ENCODE data around the gene ZFAND3. TPM values are rescaled to one million over a fixed set of nuclear protein-coding genes. Genes with fewer than 3 reads are reported as not detected.

The ZFAND3 gene
- 100 to 1,000 TPM in 1 of 5 donors, 10 to 100 TPM in 4; 35.1 to 164 (median 42.3) TPM for total RNA-seq
- 10 to 100 TPM; 19.8 to 38.5 (median 32.9) TPM for polyA plus RNA-seq
- long read RNA-seq, donor 1, transcript ZFAND3-201 (6 exons, 3,366 nt), result major isoform, 6 of 6 reads
- long read RNA-seq, donor 1, partial matches to known transcripts, result 0 of 6 reads
- long read RNA-seq, donor 1, other reads (novel, unspliced or antisense), result 0 of 6 reads
- long read RNA-seq, donor 2, transcript ZFAND3-201 (6 exons, 3,366 nt), result major isoform, 7 of 7 reads
- long read RNA-seq, donor 2, partial matches to known transcripts, result 0 of 7 reads
- long read RNA-seq, donor 2, other reads (novel, unspliced or antisense), result 0 of 7 reads
- long read RNA-seq, donor 3, partial matches to known transcripts, result 0 of 4 reads
- long read RNA-seq, donor 3, other reads (novel, unspliced or antisense), result 0 of 4 reads
- long read RNA-seq, donor 4, result 0 reads
- long read RNA-seq, donor 5, transcript ZFAND3-201 (6 exons, 3,366 nt), result major isoform, 6 of 67 reads
- long read RNA-seq, donor 5, partial matches to known transcripts, result 61 of 67 reads
- long read RNA-seq, donor 5, other reads (novel, unspliced or antisense), result 0 of 67 reads
- long read RNA-seq, donor 6, transcript ZFAND3-201 (6 exons, 3,366 nt), result major isoform, 12 of 15 reads
- long read RNA-seq, donor 6, partial matches to known transcripts, result 0 of 15 reads
- long read RNA-seq, donor 6, other reads (novel, unspliced or antisense), result 0 of 15 reads
- long read RNA-seq, donor 7, transcript ZFAND3-201 (6 exons, 3,366 nt), result major isoform, 10 of 16 reads
- long read RNA-seq, donor 7, partial matches to known transcripts, result 6 of 16 reads
- long read RNA-seq, donor 7, other reads (novel, unspliced or antisense), result 0 of 16 reads
- long read RNA-seq, donor 8, transcript ZFAND3-201 (6 exons, 3,366 nt), result major isoform, 8 of 8 reads
- long read RNA-seq, donor 8, partial matches to known transcripts, result 0 of 8 reads
- long read RNA-seq, donor 8, other reads (novel, unspliced or antisense), result 0 of 8 reads
- long read RNA-seq, donor 9, partial matches to known transcripts, result 5 of 9 reads
- long read RNA-seq, donor 9, other reads (novel, unspliced or antisense), result 0 of 9 reads
- long read RNA-seq, donor 10, partial matches to known transcripts, result 0 of 3 reads
- long read RNA-seq, donor 10, other reads (novel, unspliced or antisense), result 0 of 3 reads

DNA sequence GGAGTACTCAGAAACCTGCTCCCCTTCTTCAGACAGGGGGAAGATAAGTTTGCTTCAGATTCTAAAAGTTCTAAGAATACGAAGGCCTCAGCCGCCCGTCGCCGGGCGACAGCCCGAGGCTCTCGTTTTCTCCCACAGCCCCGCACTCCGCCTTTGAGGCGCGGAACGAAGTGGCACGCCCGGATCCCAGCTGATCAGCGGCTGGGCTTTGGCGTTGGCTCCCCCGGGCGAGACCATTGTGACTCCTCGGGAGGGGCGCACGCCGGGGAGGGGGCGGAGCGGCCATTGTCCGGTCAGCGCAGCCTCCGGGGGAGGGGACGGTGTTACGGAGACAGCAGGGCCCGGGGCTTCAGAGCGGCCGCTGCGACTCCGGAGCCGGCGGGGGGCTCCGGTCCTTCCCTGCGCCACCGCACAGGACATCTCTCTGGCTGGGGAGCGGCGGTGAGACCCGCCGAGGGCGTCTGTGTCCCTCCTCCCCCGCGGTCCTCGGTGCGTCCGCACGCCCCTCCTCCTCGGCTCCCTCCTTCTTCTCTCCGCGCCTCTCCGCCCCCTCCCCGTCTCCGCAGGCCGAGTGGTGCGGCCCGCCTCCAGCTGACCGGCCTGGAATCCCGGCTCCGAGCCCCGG lies at the start of gene ZFAND3:
TSS of gene ZFAND3 (plus strand) at position 551 of the 625 bp plus-strand sequence. CDS start 219 bp downstream, outside the sequence.
- intact Hi-C loops (cut with DNase I; ENCODE audit: low total_unique reads), result no loop called here
- Histone ChIP-seq H3K36me3 (no peaks in the 10 kb centered on the region), H3K27ac (peak within 1 kb of the TSS; percentile 95 to 100 (median 99)), H3K9me3 (no peaks in the 10 kb centered on the region), H3K27me3 (no peaks in the 10 kb centered on the region), H3K4me1 (peaks cover 36 to 56% (median 50%) of the 10 kb centered on the region in 4 donors), H3K4me3 (peak within 1 kb of the TSS; percentile 90 to 96 (median 94))
- TF ChIP-seq POLR2A (IDR thresholded peaks at IDR 0.05), result no peak
- peak in 2 of 3 donors; percentile 30 to 33 for TF ChIP-seq POLR2AphosphoS5 (IDR thresholded peaks at IDR 0.05)
- TF ChIP-seq EP300 (IDR thresholded peaks at IDR 0.05), result no peak
- TF ChIP-seq CTCF (IDR thresholded peaks at IDR 0.05), result no peak
- peak; percentile 97 to 99 for DNase-seq
- WGBS, 5 donors, result 0 to 1% (median 1%) methylated on average over 22 to 64 of the region's 64 CpGs

GRCh38 chr6:37774028-37774680 lies 45.4 kb upstream of the ZFAND3 start:
- intact Hi-C loops (cut with DNase I; ENCODE audit: low total_unique reads), result no loop called here
- Histone ChIP-seq H3K27ac (no peak overlapping the region), H3K9me3 (no peaks in the 10 kb centered on the region), H3K27me3 (no peaks in the 10 kb centered on the region), H3K4me3 (no peak overlapping the region), H3K4me1 (no peaks in the 10 kb centered on the region), H3K36me3 (no peaks in the 10 kb centered on the region)
- TF ChIP-seq EP300 (IDR thresholded peaks at IDR 0.05) (no peak), CTCF (IDR thresholded peaks at IDR 0.05) (no peak), POLR2A (IDR thresholded peaks at IDR 0.05) (no peak), POLR2AphosphoS5 (IDR thresholded peaks at IDR 0.05) (no peak)
- WGBS, 5 donors, result 89 to 96% (median 96%) methylated on average over 3 of the region's 3 CpGs
- DNase-seq, result no peak

DNA sequence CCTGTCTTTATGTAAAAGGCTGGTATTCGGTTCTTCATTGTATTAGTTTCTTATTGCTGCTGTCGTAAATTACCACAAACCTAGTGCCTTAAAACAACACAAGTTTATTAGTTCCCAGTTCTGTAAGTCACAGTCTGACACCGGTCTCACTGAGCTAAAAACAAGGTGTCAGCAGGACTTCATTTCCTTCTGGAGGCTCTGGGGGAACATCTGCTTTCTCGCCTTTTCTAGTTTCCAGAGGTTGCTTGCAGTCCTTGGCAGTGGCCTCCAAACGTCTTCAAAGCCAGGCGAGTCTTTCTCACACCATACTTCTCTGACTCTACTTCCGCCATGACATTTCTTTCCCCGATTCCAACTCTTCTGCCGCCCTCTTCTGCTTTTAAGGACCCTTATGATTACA lies 43.0 kb upstream of the ZFAND3 start:
- H3K4me1 ChIP-seq, result no peaks in the 10 kb centered on the region
- no peak overlapping the region for H3K27ac ChIP-seq
- H3K9me3 ChIP-seq, result no peaks in the 10 kb centered on the region
- DNase-seq, result no peak
- WGBS, 5 donors, result 79 to 86% (median 85%) methylated on average over 9 of the region's 9 CpGs
- TF ChIP-seq POLR2A (IDR thresholded peaks at IDR 0.05) (no peak), POLR2AphosphoS5 (IDR thresholded peaks at IDR 0.05) (no peak)
- H3K27me3 ChIP-seq, result no peaks in the 10 kb centered on the region
- intact Hi-C loops (cut with DNase I; ENCODE audit: low total_unique reads), result no loop called here
- H3K4me3 ChIP-seq, result no peak overlapping the region
- H3K36me3 ChIP-seq, result no peaks in the 10 kb centered on the region

DNA sequence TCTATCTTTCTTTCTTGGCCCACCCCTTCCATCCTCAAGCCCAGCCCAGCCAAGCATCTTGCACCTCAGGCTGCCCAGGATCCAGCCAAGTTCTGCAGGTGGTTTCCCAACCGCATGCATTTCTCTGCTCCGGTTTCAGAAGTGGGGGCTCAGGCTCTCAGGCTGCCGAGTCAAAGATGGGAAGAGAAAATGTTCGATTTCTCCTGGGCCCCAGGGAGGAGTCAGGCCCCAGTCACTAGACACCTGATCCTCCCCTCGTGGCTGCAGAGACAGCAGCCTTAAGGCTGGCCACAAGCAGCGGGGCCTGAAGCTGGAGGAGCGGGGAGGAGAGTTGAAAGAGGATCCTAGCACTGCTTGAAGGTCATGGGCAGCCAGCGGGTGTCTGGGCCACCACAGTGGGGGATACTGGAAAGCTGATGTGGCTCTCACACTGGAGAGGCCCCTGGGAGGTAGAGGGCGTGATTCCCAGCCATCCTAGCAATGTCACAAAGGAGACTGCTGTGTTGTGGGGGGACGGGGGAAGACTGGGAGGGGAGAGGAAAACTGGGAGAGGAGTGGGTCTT lies 42.2 kb upstream of the ZFAND3 start:
- no peak for DNase-seq
- TF ChIP-seq POLR2AphosphoS5 (IDR thresholded peaks at IDR 0.05) (no peak), EP300 (IDR thresholded peaks at IDR 0.05) (no peak), CTCF (IDR thresholded peaks at IDR 0.05) (no peak), POLR2A (IDR thresholded peaks at IDR 0.05) (no peak)
- Histone ChIP-seq H3K36me3 (no peaks in the 10 kb centered on the region), H3K4me3 (no peak overlapping the region), H3K4me1 (no peaks in the 10 kb centered on the region), H3K27me3 (peaks cover 0 to 2% (median 0%) of the 10 kb centered on the region in 3 donors), H3K27ac (no peak overlapping the region), H3K9me3 (no peaks in the 10 kb centered on the region)
- intact Hi-C loops (cut with DNase I; ENCODE audit: low total_unique reads), result no loop called here
- 66 to 77% (median 71%) methylated on average over 9 to 10 of the region's 10 CpGs for WGBS, 5 donors

All from stomach (tissue), 19 donors.